Esophagus squamous epithelium (tissue), 5 donors: ENCODE results near the gene TIPARP. TPM values are rescaled to one million over a fixed set of nuclear protein-coding genes. Genes with fewer than 3 reads are reported as not detected.

Source experiments
- DNase-seq: peaks from one replicate; lab custom pipeline; 2025; lab: John Stamatoyannopoulos, UW
- H3K27ac ChIP-seq, 4 donors: fragments of 200-600 bp; sonication (generic); one replicate each; pipeline ENCODE4 v1.5.1; 2016 to 2019; ENCODE audit warnings: mild to moderate bottlenecking in 1 of 4
- H3K27me3 ChIP-seq, 4 donors: fragments of 200-600 bp; sonication (generic); 1 replicate in 3 of 4; 2 replicates in 1 of 4; pipeline versions ENCODE4 v1.5.1 to v1.6.0; 2017 to 2021; ENCODE audit warnings: antibody characterized with exemption in 1 of 4
- H3K36me3 ChIP-seq, 3 donors: fragments of 200-600 bp; sonication (generic); one replicate each; pipeline ENCODE4 v1.5.1; 2016 to 2019
- H3K4me1 ChIP-seq, 3 donors: fragments of 200-600 bp; sonication (generic); one replicate each; pipeline ENCODE4 v1.5.1; 2017 to 2019
- H3K4me3 ChIP-seq, 4 donors: fragments of 200-600 bp; sonication (generic); 1 replicate in 3 of 4; 2 replicates in 1 of 4; pipeline ENCODE4 v1.5.1; 2016 to 2019; ENCODE audit warnings: mild to moderate bottlenecking in 2 of 4, moderate library complexity in 1 of 4
- H3K9me3 ChIP-seq, 3 donors: fragments of 200-600 bp; sonication (generic); one replicate each; pipeline ENCODE4 v1.5.1; 2016 to 2019
- CTCF ChIP-seq, 6 experiments: fragments of 450-650 bp in 4 of 6; fragments of 200-600 bp in 2 of 6; sonication (generic) in 2 of 6; IDR thresholded peaks; one replicate each; pipeline ENCODE4 v1.5.1; 2016 to 2019; ENCODE audit warnings: antibody characterized with exemption in 6 of 6, mild to moderate bottlenecking in 4 of 6, moderate library complexity in 4 of 6
- POLR2A ChIP-seq, 4 donors: fragments of 450-650 bp; IDR thresholded peaks; one replicate each; pipeline ENCODE4 v1.6.1; 2017; ENCODE audit warnings: antibody characterized with exemption in 4 of 4, mild to moderate bottlenecking in 4 of 4, moderate library complexity in 3 of 4
- WGBS, 2 donors: methylation state at CpG; one replicate each; pipeline ENCODE4 v1.1.5; 2018; 5-methylcytosine and 5-hydroxymethylcytosine counted together
- intact Hi-C: fragments of 100-400 bp; cut with DNase I; formaldehyde crosslinking; loops from one replicate; pipeline ENCODE4 v1.15.0; 2022
- total RNA-seq, 4 donors: library from RNA; depleted of rRNA; stranded (reverse); fragments of >200 nt; gene quantifications; one replicate each; pipeline ENCODE4 v1.1.0, GENCODE V29; 2016
- donor health status: DM: yes; HTN: yes; CAD: no.

TIPARP gene
- total RNA-seq, 4 donors from 2014 or later = 28.0 to 40.4 (median 38.0) TPM

DNA sequence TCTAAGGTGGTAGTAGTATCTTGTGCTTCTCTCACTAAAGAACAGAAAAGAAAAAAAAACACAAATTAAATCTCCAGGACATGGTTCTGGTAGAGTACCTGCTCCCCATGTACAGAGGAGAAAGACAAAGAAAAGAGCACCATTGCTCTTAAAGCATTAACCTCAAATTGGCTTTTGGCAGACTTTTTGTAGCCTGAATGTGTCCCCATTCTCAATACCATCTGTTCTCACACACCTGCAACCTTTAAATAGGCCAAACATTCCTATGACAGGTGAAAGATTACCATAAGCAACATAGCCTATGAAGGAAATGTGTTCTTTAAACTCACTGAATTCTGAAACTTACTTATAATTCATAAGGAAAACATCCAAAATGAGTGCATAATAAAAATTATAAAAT is 68.0 kb downstream of the TIPARP start:
- intact Hi-C loops = no loop called here
- H3K4me1 ChIP-seq = no peaks in the 10 kb centered on the region
- H3K4me3 ChIP-seq = no peak overlapping the region
- H3K27me3 ChIP-seq = no peaks in the 10 kb centered on the region
- no peaks in the 10 kb centered on the region for H3K36me3 ChIP-seq
- no peak for DNase-seq
- TF ChIP-seq POLR2A (IDR thresholded peaks at IDR 0.05) = no peak
- no peak for TF ChIP-seq CTCF (IDR thresholded peaks at IDR 0.05)
- peaks cover 0 to 5% (median 0%) of the 10 kb centered on the region in 3 donors for H3K9me3 ChIP-seq
- H3K27ac ChIP-seq = no peak overlapping the region

DNA sequence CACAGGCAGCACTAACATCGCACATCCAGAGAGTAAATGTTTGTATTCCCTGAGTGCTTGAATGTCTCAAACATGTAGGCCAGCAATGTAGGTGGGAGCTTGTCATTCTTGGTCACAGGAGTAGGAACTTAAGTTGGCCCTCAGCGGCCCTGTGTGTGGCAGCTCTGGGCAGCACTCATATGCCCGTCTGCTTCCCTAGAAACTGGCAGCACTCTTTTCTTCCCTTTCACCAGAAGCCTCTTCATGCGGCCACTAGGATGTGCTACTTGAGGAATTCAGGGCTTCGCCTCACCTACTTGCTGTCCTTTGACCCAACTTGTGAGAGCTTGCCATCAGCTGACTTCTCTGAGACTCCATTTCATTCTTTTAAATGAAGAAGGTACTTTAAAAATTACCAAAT is 69.5 kb downstream of the TIPARP start:
- no peak for DNase-seq
- Histone ChIP-seq H3K36me3 (no peaks in the 10 kb centered on the region), H3K27ac (no peak overlapping the region), H3K27me3 (no peaks in the 10 kb centered on the region), H3K4me3 (no peak overlapping the region), H3K9me3 (peaks cover 0 to 9% (median 0%) of the 10 kb centered on the region in 3 donors), H3K4me1 (no peaks in the 10 kb centered on the region)
- intact Hi-C loops = no loop called here
- 86 to 87% methylated on average over 4 to 5 of the region's 5 CpGs for WGBS, 2 donors
- no peak for TF ChIP-seq CTCF (IDR thresholded peaks at IDR 0.05)
- TF ChIP-seq POLR2A (IDR thresholded peaks at IDR 0.05) = no peak

DNA sequence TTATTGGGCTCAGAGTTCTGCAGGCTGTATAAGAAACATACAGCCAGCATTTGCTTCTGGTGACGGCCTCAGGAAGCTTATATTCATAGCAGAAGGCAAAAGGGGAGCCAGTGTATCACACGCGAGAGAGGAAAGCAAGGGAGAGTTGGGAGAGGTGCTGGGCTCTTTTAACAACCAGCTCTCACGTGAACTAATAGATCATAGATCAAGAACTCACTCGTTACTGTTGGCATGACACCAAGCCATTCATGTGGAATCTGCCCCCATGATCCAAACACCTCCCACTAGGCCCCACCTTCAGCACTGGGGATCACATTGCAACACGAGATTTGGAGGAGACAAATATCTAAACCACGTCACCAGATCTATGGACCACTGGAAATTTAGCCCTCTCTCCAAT is 70.2 kb downstream of the TIPARP start:
- TF ChIP-seq POLR2A (IDR thresholded peaks at IDR 0.05) (no peak), CTCF (IDR thresholded peaks at IDR 0.05) (no peak)
- H3K36me3 ChIP-seq = no peaks in the 10 kb centered on the region
- no peaks in the 10 kb centered on the region for H3K4me1 ChIP-seq
- DNase-seq = no peak
- peaks cover 0 to 9% (median 0%) of the 10 kb centered on the region in 3 donors for H3K9me3 ChIP-seq
- H3K4me3 ChIP-seq = no peak overlapping the region
- no peaks in the 10 kb centered on the region for H3K27me3 ChIP-seq
- no peak overlapping the region for H3K27ac ChIP-seq
- intact Hi-C loops = no loop called here
- 68 to 79% methylated on average over 7 of the region's 7 CpGs for WGBS, 2 donors

GRCh38 chr3:156745766-156746165 is 71.4 kb downstream of the TIPARP start:
- peaks cover 0 to 9% (median 0%) of the 10 kb centered on the region in 3 donors for H3K9me3 ChIP-seq
- intact Hi-C loops = no loop called here
- no peaks in the 10 kb centered on the region for H3K27me3 ChIP-seq
- no peak overlapping the region for H3K27ac ChIP-seq
- no peaks in the 10 kb centered on the region for H3K36me3 ChIP-seq
- DNase-seq = no peak
- 38 to 77% methylated on average over 1 of the region's 1 CpG for WGBS, 2 donors
- no peak overlapping the region for H3K4me3 ChIP-seq
- TF ChIP-seq CTCF (IDR thresholded peaks at IDR 0.05) = no peak
- TF ChIP-seq POLR2A (IDR thresholded peaks at IDR 0.05) = no peak
- H3K4me1 ChIP-seq = peaks cover under 1 to 7% (median 2%) of the 10 kb centered on the region in 3 donors

DNA sequence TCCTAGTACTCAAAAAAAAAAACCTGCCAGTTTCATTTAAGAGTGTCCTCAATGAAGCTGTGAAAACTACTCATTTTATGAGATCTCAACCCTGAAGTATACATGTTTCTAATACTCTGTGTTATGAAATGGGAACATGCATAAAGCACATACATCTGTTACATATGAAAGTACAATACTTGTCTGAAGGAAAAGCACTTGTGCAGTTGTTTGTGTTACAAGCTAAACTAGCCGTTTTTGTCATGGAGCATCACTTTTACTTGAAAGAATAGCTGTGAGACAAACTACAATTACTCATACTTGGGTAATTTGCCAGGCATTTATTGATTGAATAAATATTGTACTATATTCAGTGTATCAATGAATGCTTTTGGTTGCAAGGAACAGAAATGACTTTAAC is 72.7 kb downstream of the TIPARP start:
- peaks cover 4 to 20% (median 10%) of the 10 kb centered on the region in 3 donors for H3K4me1 ChIP-seq
- intact Hi-C loops = no loop called here
- WGBS, 2 donors = 47 to 83% methylated on average over 1 of the region's 1 CpG
- H3K4me3 ChIP-seq = no peak overlapping the region
- H3K27ac ChIP-seq = no peak overlapping the region
- H3K36me3 ChIP-seq = no peaks in the 10 kb centered on the region
- H3K9me3 ChIP-seq = peaks cover 0 to 9% (median 0%) of the 10 kb centered on the region in 3 donors
- no peak for TF ChIP-seq POLR2A (IDR thresholded peaks at IDR 0.05)
- DNase-seq = no peak
- H3K27me3 ChIP-seq = no peaks in the 10 kb centered on the region

DNA sequence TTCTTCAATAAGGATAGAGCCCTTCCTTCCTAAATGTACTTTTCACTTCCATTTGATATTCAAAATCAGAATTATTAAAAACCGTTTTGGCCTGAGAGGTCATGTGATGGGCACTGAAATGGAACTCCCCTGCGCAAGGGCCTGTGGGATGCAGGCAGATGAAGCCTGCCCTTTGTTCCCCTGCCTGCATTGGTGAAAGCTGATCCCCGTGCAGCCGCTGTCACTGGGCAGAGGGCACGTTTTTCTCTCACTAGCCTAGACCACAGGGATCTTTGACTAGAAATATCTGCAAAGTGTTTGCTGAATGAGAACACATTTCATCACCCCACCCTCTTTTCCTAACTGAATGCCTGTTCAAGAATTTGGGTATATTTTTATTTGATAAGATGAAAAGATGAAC is 74.9 kb downstream of the TIPARP start:
- H3K36me3 ChIP-seq = no peaks in the 10 kb centered on the region
- peaks cover 4 to 21% (median 10%) of the 10 kb centered on the region in 3 donors for H3K4me1 ChIP-seq
- 74 to 78% methylated on average over 3 to 5 of the region's 5 CpGs for WGBS, 2 donors
- TF ChIP-seq POLR2A (IDR thresholded peaks at IDR 0.05) (no peak), CTCF (IDR thresholded peaks at IDR 0.05) (no peak)
- H3K9me3 ChIP-seq = peaks cover 0 to 9% (median 0%) of the 10 kb centered on the region in 3 donors
- H3K4me3 ChIP-seq = no peak overlapping the region
- intact Hi-C loops = no loop called here
- H3K27me3 ChIP-seq = no peaks in the 10 kb centered on the region
- no peak for DNase-seq
- H3K27ac ChIP-seq = no peak overlapping the region
